Neural progenitor cell (in vitro differentiated cells): ENCODE measurements around the gene ADORA1. TPM values are rescaled to one million over a fixed set of nuclear protein-coding genes. Genes with fewer than 3 reads are reported as not detected.

ENCODE experiments used
- DNase-seq: peaks from one replicate; pipeline ENCODE4 v3.0.0-alpha.2; 2016; ENCODE audit warnings: low spot score
- H2AFZ ChIP-seq: fragments of 200-600 bp; sonication (generic); replicated peaks from 2 replicates; pipeline ENCODE4 v1.6.1; 2016; ENCODE audit warnings: antibody characterized with exemption
- H3F3A ChIP-seq: fragments of 200-600 bp; sonication (generic); 2 replicates; pipeline ENCODE4 v1.6.1; 2016; ENCODE audit warnings: antibody characterized with exemption, low read depth
- H3K27ac ChIP-seq: fragments of 200-600 bp; sonication (generic); 2 replicates; pipeline ENCODE4 v1.5.1; 2016; ENCODE audit warnings: mild to moderate bottlenecking
- H3K27me3 ChIP-seq: fragments of 200-600 bp; sonication (generic); 2 replicates; pipeline ENCODE4 v1.6.1; 2016; ENCODE audit warnings: mild to moderate bottlenecking, moderate library complexity
- H3K36me3 ChIP-seq: fragments of 200-600 bp; sonication (generic); 2 replicates; pipeline ENCODE4 v1.5.1; 2016
- H3K4me1 ChIP-seq: fragments of 200-600 bp; sonication (generic); 2 replicates; pipeline ENCODE4 v1.6.1; 2016; ENCODE audit warnings: mixed run types
- H3K4me2 ChIP-seq: fragments of 200-600 bp; sonication (generic); 2 replicates; pipeline ENCODE4 v1.6.1; 2016
- H3K4me3 ChIP-seq: fragments of 200-600 bp; sonication (generic); 2 replicates; pipeline ENCODE4 v1.5.1; 2016
- H3K79me2 ChIP-seq: fragments of 200-600 bp; sonication (generic); 2 replicates; pipeline ENCODE4 v1.6.1; 2016; ENCODE audit warnings: low read depth
- H3K9ac ChIP-seq: fragments of 200-600 bp; sonication (generic); 2 replicates; pipeline ENCODE4 v1.6.1; 2016
- H3K9me3 ChIP-seq: fragments of 200-600 bp; sonication (generic); 2 replicates; pipeline ENCODE4 v1.5.1; 2016; ENCODE audit warnings: low read depth
- H4K20me1 ChIP-seq: fragments of 200-600 bp; sonication (generic); 2 replicates; pipeline ENCODE4 v1.6.1; 2016; ENCODE audit warnings: low read depth
- H3K27ac Mint-ChIP-seq: 3 replicates; pipeline ENCODE4 v1.8.0; 2021; ENCODE audit warnings: mixed read lengths
- H3K27me3 Mint-ChIP-seq: 2 replicates; pipeline ENCODE4 v1.8.0; 2022; ENCODE audit warnings: low read depth, mild to moderate bottlenecking, inconsistent platforms, moderate library complexity, mixed read lengths; ENCODE audit not compliant: insufficient read depth
- H3K36me3 Mint-ChIP-seq: 3 replicates; pipeline ENCODE4 v1.8.0; 2021; ENCODE audit warnings: mixed read lengths
- H3K4me1 Mint-ChIP-seq: 3 replicates; pipeline ENCODE4 v1.8.0; 2021; ENCODE audit warnings: mixed read lengths
- H3K4me3 Mint-ChIP-seq: 3 replicates; pipeline ENCODE4 v1.8.0; 2021; ENCODE audit warnings: mild to moderate bottlenecking, moderate library complexity, mixed read lengths
- H3K9me3 Mint-ChIP-seq: 3 replicates; pipeline ENCODE4 v1.8.0; 2020; ENCODE audit warnings: mixed read lengths
- EZH2 ChIP-seq: fragments of 200-600 bp; sonication (generic); IDR thresholded peaks from 2 replicates; pipeline ENCODE4 v1.6.1; 2017; ENCODE audit warnings: antibody characterized with exemption, mild to moderate bottlenecking, moderate library complexity
- EZH2phosphoT487 ChIP-seq: fragments of 200-600 bp; sonication (generic); IDR thresholded peaks from 2 replicates; pipeline ENCODE4 v1.6.1; 2017; ENCODE audit warnings: antibody characterized with exemption
- total RNA-seq: library from RNA; depleted of rRNA; stranded (reverse); fragments of >200 nt; gene quantifications from 2 replicates; pipeline ENCODE4 v1.2.3, GENCODE V29; 2015; ENCODE audit warnings: low replicate concordance
- TF ChIP-seq, protein P1 (sequence below): fragments of 200-600 bp; sonication (generic); IDR thresholded peaks from 2 replicates; pipeline ENCODE4 v1.5.1; 2017; ENCODE audit warnings: antibody characterized with exemption, mild to moderate bottlenecking

Gene ADORA1
- total RNA-seq, 1 donor from 2014 or later = 1.1 TPM

DNA sequence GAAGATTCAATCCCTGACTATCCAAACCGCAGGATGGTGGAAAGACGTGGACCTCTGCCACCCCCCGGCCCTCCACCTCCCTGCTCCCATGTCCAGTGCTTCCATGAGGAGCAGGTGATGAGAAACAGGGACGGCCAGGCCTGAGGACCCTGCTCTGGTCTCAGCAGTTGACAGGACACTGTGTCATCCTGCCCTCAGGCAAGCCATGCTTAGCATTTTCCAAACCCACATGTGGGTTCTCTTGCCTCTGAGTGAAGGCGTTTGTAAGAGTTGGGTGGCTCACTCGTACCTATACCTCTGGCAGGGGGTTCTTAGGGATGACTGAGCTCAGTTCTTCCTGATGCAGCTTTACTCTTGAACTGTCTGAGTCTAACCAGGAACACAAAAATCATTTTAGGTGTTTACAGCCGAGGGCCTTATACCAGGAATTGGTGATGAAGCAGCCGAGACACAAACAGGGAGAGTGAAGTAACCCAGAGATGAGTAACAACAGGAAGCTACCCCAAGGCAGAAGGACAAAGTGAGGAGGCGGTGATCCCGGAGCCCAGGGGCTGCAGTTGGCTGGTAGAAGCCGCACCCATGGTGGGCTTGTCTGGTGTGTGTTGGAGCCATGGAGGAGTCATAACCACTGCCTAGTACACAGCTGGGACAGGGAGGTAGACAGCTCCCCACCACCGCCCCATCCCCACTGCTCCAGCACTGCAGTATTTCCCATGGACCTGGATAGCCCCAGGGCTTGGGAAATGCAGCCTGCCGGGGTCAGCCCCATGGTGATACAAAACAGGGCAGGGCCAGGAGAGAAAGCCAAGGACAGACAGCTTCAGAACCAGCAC lies 26.7 kb downstream of the ADORA1 start:
- H3K4me2 ChIP-seq = peak overlapping the region; percentile 66
- no peak overlapping the region for H3K4me3 ChIP-seq
- H3K4me1 ChIP-seq = peaks cover 58% of the 10 kb centered on the region
- H3K27me3 Mint-ChIP-seq = peaks cover 6% of the 10 kb centered on the region
- no peaks in the 10 kb centered on the region for H4K20me1 ChIP-seq
- peaks cover 29% of the 10 kb centered on the region for H3F3A ChIP-seq
- DNase-seq = no peak
- H3K9me3 ChIP-seq = no peaks in the 10 kb centered on the region
- H3K4me3 Mint-ChIP-seq = no peak overlapping the region
- no peak overlapping the region for H3K27ac ChIP-seq
- no peaks in the 10 kb centered on the region for H3K36me3 ChIP-seq
- no peaks in the 10 kb centered on the region for H3K27me3 ChIP-seq
- H3K9me3 Mint-ChIP-seq = peaks cover 10% of the 10 kb centered on the region
- H3K4me1 Mint-ChIP-seq = peaks cover 53% of the 10 kb centered on the region
- H2AFZ ChIP-seq = no peak overlapping the region
- TF ChIP-seq EZH2 = no peak
- TF ChIP-seq, protein P1, sequence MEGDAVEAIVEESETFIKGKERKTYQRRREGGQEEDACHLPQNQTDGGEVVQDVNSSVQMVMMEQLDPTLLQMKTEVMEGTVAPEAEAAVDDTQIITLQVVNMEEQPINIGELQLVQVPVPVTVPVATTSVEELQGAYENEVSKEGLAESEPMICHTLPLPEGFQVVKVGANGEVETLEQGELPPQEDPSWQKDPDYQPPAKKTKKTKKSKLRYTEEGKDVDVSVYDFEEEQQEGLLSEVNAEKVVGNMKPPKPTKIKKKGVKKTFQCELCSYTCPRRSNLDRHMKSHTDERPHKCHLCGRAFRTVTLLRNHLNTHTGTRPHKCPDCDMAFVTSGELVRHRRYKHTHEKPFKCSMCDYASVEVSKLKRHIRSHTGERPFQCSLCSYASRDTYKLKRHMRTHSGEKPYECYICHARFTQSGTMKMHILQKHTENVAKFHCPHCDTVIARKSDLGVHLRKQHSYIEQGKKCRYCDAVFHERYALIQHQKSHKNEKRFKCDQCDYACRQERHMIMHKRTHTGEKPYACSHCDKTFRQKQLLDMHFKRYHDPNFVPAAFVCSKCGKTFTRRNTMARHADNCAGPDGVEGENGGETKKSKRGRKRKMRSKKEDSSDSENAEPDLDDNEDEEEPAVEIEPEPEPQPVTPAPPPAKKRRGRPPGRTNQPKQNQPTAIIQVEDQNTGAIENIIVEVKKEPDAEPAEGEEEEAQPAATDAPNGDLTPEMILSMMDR = no peak
- no peak for TF ChIP-seq EZH2phosphoT487
- H3K27ac Mint-ChIP-seq = peak overlapping the region; percentile 12
- H3K79me2 ChIP-seq = no peaks in the 10 kb centered on the region
- peaks cover 17% of the 10 kb centered on the region for H3K36me3 Mint-ChIP-seq
- H3K9ac ChIP-seq = no peak overlapping the region

DNA sequence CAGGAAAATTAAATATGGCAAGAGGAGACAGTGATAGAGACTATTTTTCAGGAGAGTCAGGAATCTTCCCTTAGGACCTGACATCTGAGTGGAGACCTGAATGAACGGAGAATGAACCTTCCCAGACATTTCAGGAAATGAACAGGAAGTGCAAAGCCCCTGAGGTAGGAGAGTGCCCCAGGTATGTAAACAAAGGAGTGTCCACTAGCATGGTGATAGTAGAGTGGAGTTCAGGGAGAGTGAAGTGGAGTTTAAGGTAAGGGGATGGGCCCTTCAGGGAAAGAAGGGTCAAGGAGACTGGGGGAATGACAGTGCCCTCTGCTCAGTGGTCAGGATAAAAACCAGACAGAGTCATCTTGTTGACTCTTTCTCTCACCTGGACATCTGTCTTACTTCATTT lies 28.8 kb downstream of the ADORA1 start:
- no peaks in the 10 kb centered on the region for H3K36me3 ChIP-seq
- H3F3A ChIP-seq = peaks cover 26% of the 10 kb centered on the region
- no peak for DNase-seq
- Mint-ChIP-seq H3K27ac (no peak overlapping the region), H3K36me3 (peaks cover 20% of the 10 kb centered on the region), H3K9me3 (peaks cover 10% of the 10 kb centered on the region), H3K4me1 (peaks cover 42% of the 10 kb centered on the region), H3K4me3 (no peak overlapping the region), H3K27me3 (peaks cover 8% of the 10 kb centered on the region)
- H2AFZ ChIP-seq = no peak overlapping the region
- H3K4me3 ChIP-seq = no peak overlapping the region
- no peaks in the 10 kb centered on the region for H4K20me1 ChIP-seq
- no peak overlapping the region for H3K4me2 ChIP-seq
- TF ChIP-seq, protein P1 = no peak
- no peak for TF ChIP-seq EZH2
- H3K4me1 ChIP-seq = peaks cover 44% of the 10 kb centered on the region
- H3K9ac ChIP-seq = no peak overlapping the region
- H3K27me3 ChIP-seq = no peaks in the 10 kb centered on the region
- H3K27ac ChIP-seq = no peak overlapping the region
- no peaks in the 10 kb centered on the region for H3K79me2 ChIP-seq
- H3K9me3 ChIP-seq = no peaks in the 10 kb centered on the region

DNA sequence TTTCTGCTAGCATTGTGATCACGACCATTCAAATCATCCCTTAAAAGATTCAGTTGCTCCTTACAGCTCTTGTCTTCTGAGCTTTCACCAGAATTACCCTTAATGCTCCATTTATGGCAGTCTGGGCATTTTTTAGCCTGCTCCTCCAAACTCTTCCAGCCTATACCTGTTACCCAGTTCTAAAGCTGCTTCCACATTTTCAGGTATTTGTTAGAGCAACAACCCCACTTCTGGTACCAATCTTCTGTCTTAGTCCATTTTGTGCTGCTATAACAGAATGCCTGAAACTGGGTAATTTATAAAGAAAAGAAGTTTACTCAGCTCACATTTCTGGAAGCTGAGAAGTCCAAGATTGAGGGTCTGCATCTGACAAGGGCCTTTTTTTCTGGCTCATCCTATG lies 30.9 kb downstream of the ADORA1 start:
- Mint-ChIP-seq H3K27me3 (peaks cover 4% of the 10 kb centered on the region), H3K36me3 (peaks cover 19% of the 10 kb centered on the region), H3K4me3 (no peak overlapping the region), H3K9me3 (peaks cover 10% of the 10 kb centered on the region), H3K27ac (no peak overlapping the region), H3K4me1 (peaks cover 20% of the 10 kb centered on the region)
- Histone ChIP-seq H3K27me3 (no peaks in the 10 kb centered on the region), H3K27ac (no peak overlapping the region), H3K36me3 (no peaks in the 10 kb centered on the region), H3K9ac (no peak overlapping the region), H3F3A (peaks cover 5% of the 10 kb centered on the region), H3K79me2 (no peaks in the 10 kb centered on the region), H3K4me2 (no peak overlapping the region), H4K20me1 (no peaks in the 10 kb centered on the region), H2AFZ (no peak overlapping the region), H3K4me1 (peaks cover 22% of the 10 kb centered on the region), H3K4me3 (no peak overlapping the region), H3K9me3 (no peaks in the 10 kb centered on the region)
- no peak for DNase-seq
- no peak for TF ChIP-seq EZH2phosphoT487
- TF ChIP-seq, protein P1 = no peak
- no peak for TF ChIP-seq EZH2
